D721Med (cell line): ENCODE results near the gene UBASH3B.

ENCODE experiments used
- DNase-seq: peaks from one replicate; pipeline ENCODE4 v3.0.0; 2011; ENCODE audit warnings: low spot score; ENCODE audit not compliant: insufficient read length
- FAIRE-seq: peaks from 2 replicates; lab custom pipeline; 2011; peaks lifted over from hg19 to GRCh38; lab: Jason Lieb, UNC
- CTCF ChIP-seq: IDR thresholded peaks from 2 replicates; pipeline ENCODE4 v1.5.1; 2012; ENCODE audit warnings: mild to moderate bottlenecking, control low read depth; ENCODE audit not compliant: insufficient read depth; ENCODE audit errors: missing control alignments

The UBASH3B gene

DNA sequence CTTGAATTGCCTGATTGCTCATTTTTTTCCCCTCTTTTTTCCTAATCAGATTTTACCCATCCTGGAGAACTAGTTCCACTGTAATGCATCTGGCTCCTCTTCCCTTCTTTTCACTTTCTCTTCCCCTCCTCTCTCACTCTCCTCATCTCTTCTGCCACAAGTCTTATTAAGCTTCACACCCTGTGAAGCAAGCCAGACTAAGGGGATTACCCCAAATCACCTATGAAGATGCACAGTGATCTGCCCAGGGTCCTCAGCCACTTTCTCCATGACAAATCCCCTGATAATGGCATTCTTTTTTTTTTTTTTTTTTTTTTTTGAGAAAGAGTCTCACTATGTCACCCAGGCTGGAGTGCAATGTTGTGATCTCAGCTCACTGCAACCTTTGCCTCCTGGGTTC, 11.2 kb downstream of the UBASH3B start:
- DNase-seq = no peak
- TF ChIP-seq CTCF = no peak
- FAIRE-seq = no peak

GRCh38 chr11:122668562-122669090, 13.1 kb downstream of the UBASH3B start:
- FAIRE-seq (no peak), DNase-seq (no peak)
- TF ChIP-seq CTCF = no peak

- no peak for FAIRE-seq
- TF ChIP-seq CTCF = no peak
- no peak for DNase-seq
Observed at GRCh38 chr11:122670131-122670530, 14.6 kb downstream of the UBASH3B start.

GRCh38 chr11:122671400-122671891, 15.9 kb downstream of the UBASH3B start:
- DNase-seq (no peak), FAIRE-seq (no peak)
- no peak for TF ChIP-seq CTCF

DNA sequence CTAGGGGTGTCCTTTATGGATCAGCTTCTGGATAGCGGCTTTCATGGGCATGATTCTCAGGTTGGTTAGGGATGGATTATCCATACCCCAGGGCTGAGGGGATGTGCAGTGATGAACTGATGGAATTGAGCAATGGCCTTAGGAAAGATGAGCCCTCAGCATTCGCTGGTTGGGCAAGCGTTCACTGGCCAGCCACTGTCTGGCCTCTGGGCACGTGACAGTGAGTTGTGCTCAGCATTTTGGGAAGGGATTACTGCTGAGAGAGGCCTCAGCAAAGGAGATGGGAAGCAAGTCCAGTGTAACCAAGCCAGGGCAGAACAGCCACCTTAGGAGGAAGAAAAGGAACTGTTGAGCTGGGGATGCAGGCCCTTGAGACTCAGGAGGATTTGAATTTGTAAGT, 17.4 kb downstream of the UBASH3B start:
- DNase-seq (no peak), FAIRE-seq (no peak)
- TF ChIP-seq CTCF = no peak

DNA sequence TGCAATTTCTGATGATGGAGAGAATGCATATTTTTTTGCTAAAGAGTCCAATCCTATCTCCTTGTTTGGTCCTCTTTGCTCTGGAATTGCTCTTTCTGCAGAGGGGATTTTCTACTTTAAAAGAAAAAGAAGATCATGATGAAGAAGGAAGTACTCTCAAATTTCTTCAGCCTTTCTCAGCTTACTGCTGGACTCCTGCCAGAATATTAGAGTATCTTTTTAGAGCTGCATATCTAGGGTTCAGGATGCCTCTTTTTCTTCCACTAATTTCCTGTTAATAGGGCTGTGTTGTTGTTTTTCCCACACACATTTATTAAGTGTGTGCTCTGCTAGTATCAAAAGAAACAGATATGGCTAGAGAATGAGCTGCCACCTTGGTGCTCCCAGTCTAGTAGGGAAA, 18.2 kb downstream of the UBASH3B start:
- TF ChIP-seq CTCF = no peak
- no peak for DNase-seq
- no peak for FAIRE-seq

DNA sequence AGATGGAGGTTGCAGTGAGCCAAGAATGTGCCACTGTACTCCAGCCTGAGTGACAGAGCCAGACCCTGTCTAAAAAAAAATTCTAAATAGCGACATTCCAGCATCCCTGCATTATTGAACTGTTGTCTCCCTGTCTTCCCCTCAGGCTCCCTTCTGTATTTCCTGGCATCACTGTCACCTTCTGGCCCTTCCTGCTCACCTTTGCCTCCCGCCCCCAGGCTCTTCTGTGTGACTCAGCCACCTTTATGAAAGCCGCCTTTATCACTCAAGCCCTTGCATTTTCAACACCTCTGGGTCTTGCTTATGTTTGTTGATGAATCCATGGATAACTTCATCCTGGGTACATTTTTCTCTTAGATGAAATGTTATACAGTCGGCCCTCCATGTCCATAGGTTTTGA, 21.1 kb downstream of the UBASH3B start:
- FAIRE-seq = no peak
- DNase-seq = no peak
- no peak for TF ChIP-seq CTCF
